PC-9 (cell line): ENCODE results near the gene TDP1.

Source experiments
- CTCF ChIP-seq: fragments of 200-600 bp; sonication (generic); conservative IDR thresholded peaks from 2 replicates; pipeline ENCODE4 v1.6.1; 2017; ENCODE audit warnings: mixed run types, antibody characterized with exemption, mild to moderate bottlenecking, moderate library complexity
- EZH2 ChIP-seq: fragments of 200-600 bp; sonication (generic); IDR thresholded peaks from 2 replicates; pipeline ENCODE4 v1.8.0; 2017; ENCODE audit warnings: antibody characterized with exemption, low read depth

- TF ChIP-seq CTCF (no peak), EZH2 (no peak)
Measured at GRCh38 chr14:90019824-90020523, 64.2 kb downstream of the TDP1 start.
